GM21825 (cell line): ENCODE measurements around the gene DHX57.
"Not testable (repeated sequence)": the region's sequence is repeated elsewhere in the genome, so short reads cannot be mapped to it uniquely, and the experiment has no call there.

Experiments
- ATAC-seq: cut with Tn5 transposase; IDR thresholded peaks from one replicate; pipeline ENCODE4 v1.9.1; 2021; ENCODE audit warnings: mild to moderate bottlenecking, moderate library complexity; ENCODE audit not compliant: unreplicated experiment

DHX57 gene

DNA sequence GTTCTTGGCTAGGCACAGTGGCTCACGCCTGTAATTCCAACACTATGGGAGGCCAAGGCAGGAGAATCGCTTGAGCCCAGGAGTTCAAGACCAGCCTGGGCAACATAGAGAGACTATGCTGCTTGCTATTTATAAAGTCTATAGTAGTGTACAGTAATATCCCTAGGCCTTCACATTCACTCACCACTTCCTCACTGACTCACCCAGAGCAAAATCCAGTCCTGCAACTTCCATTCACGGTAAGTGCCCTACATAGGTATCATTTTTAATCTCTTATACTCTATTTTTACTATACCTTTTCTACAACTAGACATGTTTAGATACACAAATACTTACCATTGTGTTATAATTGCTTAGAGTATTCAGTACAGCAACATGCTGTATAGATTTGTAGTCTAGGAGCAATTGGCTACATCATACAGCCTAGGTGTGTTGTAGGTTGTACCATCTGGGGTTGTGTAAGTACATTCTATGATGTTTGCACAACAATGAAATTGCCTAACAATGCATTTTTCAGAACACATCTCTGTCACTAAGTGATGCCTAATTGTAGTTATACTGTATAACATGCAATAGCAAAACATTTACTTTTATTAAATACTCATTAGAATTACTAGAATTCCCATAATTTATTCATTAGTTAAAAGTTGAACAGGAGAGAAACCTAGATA is 8.8 kb downstream of the DHX57 start:
- ATAC-seq: no peak

DNA sequence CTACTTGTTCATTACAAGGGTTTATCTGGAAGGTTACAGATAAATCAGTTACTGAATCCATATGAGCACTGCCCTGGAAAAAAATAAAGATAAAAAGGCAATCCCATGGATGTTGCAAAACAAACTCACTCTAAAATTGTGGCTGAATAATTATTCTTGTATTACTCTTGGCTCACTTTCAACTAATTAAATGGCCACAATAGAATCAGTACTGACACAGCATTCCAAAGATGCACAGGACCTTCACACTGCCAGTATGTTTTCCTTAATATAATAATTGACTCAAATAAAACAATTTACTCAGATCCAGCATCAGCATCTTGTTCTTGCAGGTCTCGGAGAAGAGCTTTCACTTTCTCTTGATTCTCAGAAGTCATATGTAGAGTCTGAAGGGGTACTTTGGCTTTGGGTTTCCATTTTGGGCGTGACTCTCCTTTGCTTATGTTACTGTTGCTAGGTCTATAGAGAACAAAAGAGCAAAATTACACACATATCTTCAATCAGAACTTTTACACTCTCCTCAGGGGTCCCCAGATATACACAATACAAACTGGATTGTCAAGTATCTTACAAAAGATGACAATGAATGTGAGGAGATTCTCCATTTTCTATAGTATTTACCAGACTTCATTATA is 12.6 kb downstream of the DHX57 start:
- no peak for ATAC-seq

DNA sequence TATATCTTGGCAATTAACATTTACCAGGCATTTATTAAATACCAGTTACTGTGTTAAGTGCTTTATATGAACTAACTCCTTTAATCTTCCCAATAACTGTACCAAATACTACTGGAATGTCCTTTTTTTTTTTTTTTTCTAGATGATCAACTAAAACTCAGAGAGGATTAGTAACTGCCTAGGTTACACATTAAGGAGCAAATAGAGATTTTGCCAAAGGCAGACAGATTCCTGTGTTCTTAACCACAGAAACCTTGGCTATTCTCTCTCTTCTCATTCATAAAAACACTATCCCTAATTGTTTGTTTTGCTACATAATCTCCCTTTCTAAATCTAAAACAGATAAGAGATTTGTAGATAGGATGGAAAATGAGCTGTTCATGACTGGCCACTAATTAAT is 13.3 kb downstream of the DHX57 start:
- no peak for ATAC-seq

DNA sequence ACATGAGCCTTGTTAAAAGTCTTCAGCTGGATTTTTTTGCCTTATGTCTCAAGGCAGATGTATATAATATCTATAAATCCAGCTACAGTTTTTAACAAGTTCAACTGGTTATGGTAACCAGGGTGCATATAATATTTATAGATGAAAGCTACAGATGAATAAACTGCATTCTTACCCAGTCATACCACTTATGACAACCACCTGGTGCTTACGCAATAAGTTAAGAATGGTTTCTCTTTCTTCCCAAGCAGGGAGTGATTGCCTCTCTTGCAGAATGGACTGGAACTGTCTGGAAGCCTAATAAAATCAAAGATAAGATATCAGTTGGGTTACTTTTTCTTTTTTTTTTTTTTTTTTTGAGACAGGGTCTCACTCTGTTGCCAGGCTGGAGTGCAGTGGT is 19.6 kb downstream of the DHX57 start:
- ATAC-seq: no peak

DNA sequence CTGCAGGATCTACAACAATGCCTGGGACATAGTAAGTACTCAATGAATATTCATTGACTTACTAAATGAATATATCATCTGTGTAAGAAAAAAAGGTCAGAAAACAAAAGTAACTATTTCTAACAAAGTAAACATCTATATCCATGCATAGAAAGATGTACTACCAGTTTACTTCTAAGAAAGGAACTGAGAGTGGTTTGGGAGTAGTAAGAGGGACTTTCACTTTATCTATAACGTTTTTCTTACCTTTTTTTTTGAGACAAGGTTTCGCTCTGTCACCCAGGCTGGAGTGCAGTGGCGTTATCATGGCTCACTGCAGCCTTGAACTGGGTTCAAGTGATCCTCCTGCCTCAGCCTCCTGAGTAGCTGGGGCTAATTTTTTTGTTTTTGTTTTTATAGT is 25.7 kb downstream of the DHX57 start:
- peak; percentile 92 for ATAC-seq

DNA sequence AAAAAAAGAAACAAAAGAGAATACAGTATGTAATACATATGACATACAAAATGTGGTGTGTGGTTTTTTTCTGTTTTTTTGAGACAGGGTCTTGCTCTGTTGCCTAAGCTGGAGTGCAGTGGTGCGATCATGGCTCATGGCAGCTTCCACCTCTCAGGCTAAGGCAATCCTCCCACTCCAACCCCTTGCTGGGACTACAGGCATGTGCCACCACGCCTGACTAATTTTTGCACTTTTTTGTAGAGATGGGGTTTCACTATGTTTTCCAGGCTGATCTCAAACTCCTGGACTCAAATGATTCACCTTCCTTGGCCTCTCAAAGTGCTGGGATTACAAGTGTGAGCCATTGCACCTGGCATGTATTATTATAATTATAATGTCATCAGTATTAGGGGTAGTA is 38.9 kb downstream of the DHX57 start:
- no peak for ATAC-seq

DNA sequence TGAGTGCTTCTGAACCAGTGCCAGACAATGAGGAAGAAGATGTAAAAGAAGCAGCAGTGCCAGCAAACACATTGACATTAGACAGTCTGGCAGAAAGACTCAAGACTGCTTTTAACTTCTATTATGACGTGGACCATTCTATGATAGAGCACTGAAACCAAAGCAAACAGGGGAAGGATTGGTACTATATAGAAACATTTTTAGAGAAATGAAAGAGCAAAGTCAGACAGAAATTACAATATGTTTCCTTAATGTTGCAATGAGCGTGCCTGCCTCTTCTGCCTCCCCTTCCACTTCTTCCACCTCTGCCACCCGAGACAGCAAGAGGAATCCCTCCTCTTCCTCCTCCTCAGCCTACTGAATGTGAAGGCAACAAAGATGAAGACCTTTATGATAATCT is 39.7 kb downstream of the DHX57 start:
- ATAC-seq: peak; percentile 95

DNA sequence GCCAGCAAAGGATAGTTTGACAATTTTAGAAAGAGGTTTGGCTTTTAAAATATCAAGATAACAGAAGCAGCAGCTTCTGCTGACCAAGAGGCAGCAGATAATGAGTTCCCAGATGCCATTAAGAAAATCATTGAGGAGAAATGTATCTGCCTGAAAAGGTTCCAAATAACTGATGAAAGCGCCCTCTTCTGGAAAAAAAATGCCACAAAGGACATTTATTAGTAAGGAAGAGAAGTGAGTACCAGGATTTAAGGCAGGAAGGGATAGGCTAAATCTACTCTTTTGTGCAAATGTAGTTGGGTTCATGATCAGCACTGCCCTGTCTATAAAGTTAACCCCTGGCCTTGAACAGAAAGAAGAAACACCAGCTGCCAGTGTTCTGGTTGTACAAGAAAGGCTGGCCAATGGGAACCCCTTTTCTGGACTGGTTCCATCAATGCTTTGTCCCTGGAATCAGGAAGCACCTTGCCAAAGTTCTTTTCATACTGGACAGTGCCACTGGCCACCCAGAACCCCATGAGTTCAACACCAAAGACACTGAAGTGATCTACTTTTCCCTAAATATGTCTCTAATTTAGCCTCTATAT is 40.6 kb downstream of the DHX57 start:
- no peak for ATAC-seq

DNA sequence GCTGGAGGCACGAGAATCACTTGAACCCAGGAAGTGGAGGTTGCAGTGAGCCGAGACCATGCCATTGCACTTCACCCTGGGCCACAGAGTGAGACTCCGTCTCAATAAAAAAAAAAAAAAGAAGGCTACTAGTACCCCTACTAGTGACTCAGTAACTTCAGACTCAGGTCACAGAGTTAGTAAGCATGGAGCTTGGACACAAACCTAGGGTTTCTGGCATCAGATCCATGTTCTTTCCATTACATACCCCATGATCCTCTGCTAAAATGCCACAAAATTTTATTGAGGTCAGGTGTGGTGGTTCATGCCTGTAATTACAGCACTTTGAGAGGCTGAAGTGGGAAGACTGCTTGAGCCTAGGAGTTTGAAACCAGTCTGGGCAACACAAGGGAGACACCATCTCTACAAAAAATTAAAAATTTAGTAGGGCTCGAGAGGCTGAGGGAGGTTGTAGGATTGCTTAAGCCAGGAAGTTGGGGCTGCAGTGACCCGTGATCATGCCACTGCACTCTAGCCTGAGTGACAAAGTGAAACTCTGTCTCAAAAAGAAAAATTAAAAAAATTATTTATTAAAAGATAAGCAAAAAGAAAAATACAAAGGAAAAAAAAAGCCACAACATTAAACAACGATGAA is 45.1 kb downstream of the DHX57 start:
- ATAC-seq: no peak

DNA sequence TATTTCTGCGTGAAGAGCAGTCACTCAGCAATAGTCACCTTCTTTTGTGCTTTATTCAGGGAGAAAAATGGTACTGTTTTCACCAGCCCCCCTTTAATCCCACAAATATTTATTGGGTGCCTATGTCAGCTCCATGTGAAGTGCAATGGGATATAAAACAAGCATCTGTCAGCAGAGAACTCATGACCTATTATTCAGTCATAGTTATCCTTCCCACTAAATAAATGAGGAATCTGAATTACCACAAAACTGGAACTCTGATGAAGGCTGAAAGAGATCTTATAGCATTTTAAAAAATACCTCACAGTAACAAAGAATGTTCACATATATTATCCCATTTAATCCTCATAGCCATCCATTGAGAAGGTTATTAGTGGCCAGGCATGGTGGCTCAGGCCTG is 45.8 kb downstream of the DHX57 start:
- ATAC-seq: no peak

DNA sequence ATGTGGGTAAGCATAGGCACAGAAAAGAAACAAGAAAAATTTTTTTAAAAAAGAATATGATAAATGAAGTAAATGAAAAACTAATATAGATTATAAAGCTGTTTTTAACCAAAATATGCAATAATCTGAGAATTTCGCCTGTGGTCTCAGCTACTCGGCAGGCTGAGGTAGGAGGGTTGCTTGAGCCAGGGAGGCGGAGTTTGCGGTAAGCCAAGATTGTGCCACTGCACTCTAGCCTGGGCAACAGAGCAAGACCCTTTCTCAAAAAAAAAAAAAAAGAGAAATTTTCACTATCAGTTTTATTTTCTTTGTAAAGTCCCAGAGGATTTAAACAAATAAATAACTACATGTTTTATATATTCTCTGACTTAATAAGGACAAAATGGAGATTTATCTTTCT is 47.3 kb downstream of the DHX57 start:
- no peak for ATAC-seq

DNA sequence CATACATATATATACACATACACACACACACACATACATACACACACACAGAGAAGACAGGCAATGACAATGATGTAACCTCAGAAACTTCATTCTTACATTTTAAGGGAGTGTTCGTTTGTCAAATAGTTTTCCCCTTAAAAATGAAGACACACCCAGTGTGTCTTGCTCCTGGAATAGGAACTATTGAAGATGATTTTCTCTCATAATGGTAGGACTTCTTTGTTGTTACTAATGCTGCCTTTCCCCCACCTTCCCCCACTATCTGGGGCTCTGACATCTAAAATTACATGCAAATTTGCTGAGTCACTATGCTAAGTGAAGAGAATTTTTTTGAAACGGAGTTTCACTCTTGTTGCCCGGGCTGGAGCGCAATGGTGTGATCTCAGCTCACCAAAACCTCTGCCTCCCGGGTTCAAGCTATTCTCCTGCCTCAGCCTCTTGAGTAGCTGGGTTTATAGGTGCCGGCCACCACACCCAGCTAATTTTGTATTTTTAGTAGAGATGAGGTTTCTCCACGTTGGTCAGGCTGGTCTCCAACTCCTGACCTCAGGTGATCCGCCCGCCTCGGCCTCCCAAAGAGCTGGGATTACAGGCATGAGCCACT is 48.1 kb downstream of the DHX57 start:
- not testable (repeated sequence) for ATAC-seq

DNA sequence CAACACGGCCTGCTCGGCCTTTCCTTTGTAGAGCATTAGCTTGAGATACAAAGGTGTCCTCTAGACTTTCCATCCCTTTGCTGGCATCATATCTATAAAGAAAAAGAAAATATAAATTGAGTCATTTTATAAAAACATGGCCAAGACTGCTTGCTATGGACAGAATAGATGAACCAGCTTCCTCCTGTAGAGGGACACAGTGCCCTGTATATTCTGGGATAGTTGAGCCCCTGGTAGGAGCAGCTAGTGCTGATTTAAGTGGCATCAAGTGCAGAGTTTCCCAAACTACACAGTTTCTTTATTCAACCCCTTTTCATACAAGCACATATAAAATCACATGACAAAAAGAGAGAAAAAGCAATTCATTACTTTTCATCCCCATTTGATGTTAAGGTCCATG is 49.8 kb downstream of the DHX57 start:
- no peak for ATAC-seq

DNA sequence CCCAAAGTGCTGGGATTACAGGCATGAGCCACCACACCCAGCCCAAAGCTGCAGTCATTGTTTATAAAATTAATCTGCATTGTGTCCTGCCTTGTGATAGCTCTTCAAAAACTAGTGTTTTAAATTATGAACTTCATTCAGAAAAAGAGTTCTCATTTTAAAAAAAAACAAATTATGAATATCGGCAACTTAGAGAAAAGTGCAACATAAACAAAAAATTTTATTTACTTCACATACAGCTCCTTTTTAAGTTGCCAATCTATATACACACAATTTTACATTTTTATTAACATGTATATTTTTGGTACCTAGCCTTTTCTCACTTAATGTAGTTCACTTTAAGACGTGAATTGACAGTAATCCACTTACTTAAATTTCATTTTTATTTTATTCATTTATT is 50.8 kb downstream of the DHX57 start:
- ATAC-seq: no peak

DNA sequence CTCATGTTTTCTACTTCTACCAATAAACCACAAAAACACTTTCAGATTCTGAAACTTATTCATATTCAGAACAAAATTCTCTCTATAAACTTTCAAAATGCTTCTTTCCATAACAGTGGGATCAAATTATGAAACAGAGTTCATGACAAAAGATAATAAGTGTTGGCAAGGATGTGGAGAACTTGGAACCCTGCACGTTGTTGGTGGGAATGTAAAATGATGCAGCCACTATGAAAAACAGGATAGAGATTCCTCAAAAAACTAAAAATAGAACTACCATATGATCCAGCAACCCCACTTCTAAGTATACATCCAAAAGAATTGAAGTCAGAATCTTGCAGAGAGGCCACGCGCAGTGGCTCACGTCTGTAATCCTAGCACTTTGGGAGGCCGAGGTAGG is 52.3 kb downstream of the DHX57 start:
- ATAC-seq: no peak

DNA sequence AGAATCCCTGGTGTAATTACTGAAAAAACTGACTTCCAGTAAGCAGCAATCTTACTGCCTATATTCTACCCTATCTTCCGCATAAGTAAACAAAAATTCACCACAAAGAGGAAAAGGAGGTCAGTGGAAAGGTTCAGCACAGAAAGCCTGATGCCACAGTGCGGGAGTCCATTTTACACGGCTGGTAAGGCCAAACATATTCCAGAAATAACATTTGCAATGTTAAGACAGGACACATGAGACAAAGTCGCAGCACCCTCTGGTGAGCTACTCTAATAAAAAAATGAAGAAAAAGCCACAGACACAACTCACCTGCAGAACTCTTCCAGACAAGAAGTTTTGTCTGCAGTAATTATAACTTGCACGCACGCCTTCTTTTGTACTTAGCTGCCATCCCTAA is 57.2 kb downstream of the DHX57 start:
- ATAC-seq: no peak

DNA sequence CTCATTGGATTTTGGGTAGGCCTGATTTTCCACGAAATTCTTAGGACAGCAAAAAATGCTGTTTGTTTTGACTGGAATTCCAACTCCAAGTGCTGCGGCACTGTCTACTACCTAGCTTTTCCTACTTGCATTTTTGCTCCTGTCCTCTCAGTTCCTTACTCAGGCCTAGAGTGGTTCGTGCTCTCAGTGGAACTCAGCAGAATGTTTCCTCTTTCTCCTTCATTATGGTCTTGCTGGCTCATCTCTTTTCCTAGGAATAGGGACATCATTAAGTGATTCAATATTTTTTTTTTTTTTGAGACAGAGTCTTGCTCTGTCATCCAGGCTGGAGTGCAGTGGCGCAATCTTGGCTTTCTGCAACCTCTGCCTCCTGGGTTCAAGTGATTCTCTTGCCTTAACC is 59.8 kb downstream of the DHX57 start:
- ATAC-seq: no peak

DNA sequence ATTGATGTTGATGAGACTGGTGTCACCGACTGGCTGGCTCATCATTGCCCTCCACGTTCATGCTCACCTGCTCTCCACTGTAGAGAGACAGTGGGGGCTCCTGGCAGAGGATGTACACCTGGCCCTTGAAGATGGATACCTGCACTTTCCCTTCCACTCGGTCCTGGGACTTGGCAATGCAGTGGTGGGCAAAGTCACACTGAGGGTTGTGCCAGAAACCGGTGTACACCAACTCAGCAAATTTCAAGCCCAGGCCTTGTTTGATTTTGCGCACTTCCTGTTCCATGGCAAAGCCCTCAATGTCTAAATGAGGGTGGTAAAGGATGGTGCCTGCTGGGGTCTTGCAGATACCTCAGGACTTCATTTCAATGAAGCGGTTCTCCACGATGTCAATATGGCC is 65.2 kb downstream of the DHX57 start:
- ATAC-seq: no peak

DNA sequence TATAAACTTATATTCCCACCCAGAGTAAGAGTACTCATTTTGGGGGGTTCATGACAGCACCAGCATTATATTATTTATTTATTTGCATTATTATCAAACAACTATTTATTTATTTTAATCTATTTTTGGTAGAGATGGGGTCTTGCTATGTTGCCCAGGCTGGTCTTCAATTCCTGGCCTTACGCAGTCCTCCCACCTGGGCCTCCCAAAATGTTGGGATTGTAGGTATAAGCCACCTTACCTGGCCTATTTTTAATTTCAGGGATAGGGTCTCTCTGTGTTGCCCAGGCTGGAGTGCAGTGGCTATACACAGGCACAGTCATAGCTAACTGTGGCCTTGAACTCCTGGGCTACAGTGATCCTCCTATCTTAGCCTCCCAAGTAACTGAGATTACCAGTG is 67.1 kb downstream of the DHX57 start:
- no peak for ATAC-seq

DNA sequence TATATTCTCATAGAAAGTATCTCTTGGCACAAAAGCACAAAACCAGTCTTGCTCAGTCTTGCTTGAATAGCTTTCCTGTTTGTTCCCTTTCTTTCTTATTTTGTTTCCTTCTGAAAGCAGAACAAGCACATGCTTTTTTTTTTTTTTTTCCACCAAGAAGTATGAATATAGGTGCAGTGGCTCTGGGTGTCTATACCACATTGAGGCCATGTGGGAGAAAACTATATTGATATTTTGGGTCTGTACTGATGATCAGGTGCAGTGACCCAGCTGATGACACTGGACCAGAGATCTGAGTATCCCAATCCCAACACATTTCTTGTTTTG is 69.0 kb downstream of the DHX57 start:
- no peak for ATAC-seq

DNA sequence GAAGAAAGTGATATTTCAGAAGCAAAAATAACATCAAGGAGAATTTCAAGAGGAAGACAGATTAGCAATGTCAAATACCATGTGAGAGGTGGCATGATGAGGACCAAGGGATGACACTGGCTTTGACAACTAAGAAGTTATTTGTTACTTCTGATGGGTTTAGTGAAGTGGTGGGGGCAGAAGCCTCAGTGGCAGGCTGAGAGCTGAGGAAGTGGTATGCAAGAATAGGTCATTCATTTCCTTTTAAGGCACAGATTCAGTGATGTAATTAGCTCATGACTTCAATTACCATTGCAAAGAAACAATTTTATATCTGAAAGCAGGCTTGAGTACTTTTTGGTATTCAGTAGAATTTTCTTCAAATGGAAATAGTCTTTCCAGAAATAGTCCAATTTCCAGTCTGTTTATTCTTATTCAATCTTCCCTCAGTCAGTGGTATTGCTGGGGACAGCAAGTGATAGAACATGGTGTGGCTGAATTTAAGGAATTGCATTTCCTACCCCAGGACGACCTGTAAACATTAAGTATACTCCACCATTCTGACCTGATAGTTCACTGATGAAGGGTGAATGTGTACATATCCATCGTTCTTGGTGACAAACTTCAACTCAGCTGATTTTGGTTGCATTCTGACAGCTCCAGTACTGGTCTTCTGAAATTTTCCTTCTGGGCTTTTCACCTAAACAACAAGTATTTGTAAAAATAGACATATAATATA is 69.6 kb downstream of the DHX57 start:
- ATAC-seq: no peak
